Ecto neural progenitor cell (in vitro differentiated cells): ENCODE data around the gene GPX3.

Experiments
- DNase-seq: peaks from one replicate; pipeline ENCODE4 v3.0.0-alpha.2; 2018; ENCODE audit warnings: low spot score

GPX3 gene

DNA sequence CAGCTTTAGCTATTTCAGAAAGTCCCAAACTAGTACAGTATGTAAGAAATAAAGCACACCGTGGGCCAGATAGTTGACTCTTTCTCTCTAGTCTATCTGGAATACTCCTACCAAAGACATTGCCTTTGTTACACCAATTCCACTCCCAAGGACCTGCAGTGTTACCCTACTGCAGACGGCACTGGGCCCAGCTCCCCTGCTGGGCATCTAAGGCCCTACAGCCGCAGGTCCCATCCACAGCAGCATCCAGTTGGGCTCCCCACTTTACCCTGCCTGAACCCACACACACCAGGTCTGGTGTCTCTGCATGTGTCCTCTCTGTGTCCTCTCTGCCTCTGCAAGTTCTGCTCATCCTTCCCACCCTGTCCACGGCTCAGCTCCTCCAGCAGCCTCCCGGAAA lies 37.9 kb downstream of the GPX3 start:
- no peak for DNase-seq

DNA sequence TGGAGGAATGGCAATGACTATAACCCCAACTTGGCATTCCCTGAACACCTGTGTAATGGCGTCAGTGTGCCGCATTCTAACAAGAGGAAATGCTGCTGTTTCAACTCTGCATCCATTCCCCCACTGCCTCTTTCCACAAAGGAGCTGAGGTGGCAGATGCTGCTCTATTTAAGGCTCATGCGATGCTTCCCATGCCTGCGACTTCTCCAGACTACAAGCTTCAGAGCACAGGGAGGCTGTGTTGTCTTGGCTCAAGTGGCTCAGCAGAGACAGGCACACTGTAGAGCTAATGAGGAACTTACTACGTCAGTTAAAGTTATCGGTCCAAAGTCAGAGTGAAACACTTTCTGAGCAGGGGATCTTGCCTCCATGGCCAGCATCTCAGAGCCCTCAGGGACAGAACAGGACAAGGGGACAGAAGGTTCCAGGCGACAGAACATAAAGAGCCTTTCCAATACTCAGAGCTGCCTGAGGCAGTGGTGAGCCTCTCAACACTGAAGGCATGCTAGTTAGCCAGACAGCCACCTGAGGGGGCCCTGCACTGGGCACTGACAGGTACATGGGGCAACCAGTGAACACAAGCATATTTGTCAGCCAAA lies 38.6 kb downstream of the GPX3 start:
- DNase-seq, result no peak

DNA sequence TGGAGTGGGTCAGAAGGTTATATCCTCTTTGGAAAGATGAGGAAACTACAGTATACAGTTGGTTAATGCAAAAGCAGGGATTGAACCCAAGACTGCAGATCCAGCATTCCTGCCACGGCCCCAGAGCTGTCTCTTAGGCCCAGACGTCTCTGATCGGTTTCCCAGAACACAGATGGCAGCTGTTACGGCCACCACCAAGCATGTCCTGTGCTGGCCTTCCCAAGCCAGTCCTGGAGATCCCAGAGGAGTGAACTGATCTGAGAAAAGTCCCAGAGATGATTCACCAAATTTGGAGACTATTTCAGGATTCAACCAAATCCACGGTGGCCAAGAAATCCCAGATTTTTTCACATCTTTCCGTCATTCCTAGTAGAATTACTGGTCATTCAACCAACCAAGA lies 40.4 kb downstream of the GPX3 start:
- DNase-seq, result no peak

DNA sequence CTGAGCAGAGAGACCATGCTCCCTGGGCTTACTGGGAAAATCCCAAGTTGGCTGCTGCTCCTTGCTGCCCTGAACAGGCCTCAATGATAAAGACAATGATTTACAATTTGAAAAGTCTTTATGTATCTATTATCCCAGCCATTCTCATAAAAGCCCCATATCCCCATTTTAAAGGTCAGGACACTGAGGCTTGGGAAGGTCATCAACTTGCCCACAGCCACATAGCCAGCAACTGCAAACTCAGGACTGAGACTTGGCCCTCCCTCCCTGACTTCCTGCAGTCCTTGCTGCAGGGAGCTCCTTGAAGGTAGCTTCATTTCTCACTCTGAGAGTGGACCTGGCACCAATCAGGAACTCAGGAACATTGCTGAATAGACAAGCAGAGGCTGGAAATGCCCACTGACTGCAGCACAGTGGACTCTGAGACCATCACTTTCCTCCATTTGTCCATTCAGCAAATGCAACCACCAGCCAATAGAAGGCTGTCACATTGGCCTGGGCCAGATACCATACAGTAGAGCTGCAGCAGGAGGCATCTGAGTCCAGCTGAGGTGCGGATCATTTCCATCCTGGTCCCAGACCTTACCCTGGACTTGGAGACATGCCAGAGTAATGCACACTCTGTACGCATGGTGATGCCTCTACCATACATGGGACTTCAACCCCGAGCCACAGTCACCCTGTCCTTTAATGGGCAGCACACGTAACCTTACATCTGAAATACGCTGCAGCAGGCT lies 42.2 kb downstream of the GPX3 start:
- DNase-seq, result no peak

DNA sequence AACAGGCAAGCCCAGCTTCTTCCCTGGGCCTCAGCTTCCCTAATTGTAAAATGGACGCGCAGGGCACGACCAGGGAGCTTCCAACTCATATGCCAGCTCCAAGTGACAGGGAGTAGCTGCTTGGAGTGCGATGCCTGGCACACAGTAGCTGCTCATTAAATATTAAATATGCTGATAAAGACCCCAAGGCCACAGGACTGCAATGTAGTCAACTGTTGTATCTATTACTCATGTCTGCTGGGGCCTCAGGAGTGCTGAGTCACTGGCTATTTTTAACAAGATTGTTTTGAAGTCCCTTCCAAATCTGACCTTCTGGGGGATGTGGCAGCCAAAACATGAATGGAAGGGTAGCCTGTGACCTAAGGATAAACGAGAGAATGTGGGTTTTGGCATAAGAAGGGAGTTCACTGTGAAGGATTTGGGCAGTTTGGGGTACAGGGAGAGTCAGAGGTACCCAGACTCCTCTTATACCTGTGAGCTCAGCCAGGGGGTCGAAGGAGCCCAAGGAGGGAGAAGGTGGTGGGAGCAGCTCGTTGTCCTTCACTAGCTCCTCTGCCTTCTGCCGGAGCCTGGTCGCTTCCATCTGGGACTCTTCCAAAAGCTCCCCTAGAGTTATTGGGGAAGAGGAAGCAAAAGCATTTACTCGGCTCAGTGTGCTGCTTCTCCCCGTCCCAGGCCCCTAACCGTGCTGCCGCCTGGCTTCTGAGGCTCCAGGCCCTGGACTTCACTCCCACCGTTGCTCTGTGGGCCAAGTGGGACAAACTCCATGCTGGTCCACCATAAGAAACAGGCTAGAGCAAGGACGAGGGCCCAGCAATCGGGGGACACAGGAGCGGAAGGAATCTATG lies 43.0 kb downstream of the GPX3 start:
- no peak for DNase-seq

DNA sequence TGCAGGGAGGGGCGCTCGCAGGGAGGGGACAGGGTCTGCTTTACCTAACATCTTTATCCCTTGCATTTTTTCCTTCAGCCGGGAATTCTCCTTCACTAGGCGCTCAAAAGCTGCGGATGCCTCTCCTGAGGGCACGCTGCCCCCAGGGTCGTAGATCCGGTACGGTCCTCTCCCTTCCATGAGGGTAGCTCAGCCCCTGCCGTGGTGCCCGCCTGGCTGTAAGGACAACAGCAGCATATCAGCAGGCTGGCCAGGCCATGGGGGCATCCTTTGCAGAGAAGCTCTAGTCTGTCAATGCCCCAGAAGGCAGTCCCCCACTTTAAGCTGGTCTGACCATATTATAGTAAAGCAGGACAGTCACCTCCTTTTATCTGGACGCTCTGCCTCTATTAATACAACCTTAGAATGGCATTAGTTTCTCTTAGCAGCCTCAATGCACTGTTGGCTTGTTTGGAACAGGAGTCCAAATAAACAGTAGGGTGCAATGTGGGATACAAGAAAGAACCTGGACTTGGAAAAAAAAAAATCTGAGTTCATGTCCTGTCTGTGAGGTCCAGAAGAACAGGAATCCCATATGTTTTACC lies 44.6 kb downstream of the GPX3 start:
- no peak for DNase-seq

DNA sequence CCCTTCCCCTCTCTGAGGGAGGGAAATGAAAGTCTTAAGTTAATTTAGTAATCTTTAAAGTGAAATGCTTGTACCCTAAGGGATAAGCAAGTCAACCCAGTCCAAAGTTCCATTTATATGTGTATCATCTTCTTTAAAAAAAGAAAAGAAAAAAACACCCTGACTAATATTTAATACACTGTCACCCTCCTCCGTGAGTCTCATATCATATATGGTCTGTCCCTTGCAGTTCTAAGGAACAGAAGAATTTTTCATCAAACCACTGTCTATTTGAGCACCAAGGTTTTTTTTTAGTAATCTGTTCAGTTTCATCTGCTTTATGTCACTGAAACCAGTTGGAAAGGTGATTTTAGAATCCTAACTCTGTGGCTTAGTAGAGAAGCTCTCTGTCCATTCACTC lies 45.2 kb downstream of the GPX3 start:
- no peak for DNase-seq

DNA sequence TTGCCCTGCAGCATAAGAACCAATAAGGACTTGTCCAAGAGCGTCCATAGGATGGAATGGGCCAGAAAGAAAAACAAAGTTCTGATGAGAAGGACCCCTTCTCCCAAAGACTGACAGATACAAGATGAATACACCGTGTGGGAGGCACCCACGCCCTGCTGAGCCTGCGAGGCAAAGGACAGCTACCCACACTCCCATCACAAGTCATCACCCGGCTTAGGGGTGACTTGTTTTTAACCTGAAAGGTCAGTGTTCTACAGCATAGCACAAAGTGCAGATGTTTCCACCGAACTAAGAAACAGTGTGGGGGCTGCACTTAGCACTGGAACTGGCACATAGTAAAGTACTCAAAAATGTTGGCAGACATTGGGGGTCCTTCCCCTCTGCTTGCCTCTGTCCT lies 46.5 kb downstream of the GPX3 start:
- no peak for DNase-seq

DNA sequence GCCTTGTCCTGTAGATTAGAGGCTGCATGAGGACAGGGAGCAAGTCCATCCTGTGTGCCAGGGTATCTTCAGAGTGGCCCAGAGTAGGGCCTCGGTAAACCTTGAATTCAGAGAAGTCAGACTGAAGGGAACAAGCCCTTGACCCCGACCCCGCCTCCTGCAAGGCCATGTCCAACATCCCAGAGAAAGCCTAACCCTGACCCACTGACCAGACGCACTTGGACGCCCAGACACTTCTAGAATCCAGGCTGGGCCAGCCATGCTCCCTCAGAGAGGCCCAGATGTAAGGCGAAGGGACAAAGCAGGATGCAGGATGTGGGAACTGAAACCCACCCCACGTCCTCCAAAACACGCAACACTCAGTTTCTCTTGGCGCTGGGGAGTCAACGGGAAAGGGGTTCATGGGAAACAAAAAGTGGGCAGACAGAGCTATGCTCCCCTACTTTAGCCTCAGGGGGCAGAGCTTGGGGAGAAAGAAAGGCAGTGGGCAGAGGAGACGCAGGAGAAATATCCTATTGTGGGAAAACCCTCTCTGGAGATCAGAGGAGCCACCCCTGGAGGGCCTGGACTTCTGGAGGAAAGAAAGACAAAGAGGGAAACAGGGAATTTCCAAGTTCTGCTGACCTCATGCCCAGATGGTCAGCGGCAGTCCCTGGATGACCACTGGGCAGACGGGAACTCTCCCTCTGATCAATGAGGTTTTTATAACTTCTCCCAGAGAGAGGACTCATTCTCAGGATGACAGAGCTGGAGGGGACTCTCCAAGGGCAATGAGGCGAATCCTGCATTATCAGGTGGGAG lies 47.4 kb downstream of the GPX3 start:
- no peak for DNase-seq

DNA sequence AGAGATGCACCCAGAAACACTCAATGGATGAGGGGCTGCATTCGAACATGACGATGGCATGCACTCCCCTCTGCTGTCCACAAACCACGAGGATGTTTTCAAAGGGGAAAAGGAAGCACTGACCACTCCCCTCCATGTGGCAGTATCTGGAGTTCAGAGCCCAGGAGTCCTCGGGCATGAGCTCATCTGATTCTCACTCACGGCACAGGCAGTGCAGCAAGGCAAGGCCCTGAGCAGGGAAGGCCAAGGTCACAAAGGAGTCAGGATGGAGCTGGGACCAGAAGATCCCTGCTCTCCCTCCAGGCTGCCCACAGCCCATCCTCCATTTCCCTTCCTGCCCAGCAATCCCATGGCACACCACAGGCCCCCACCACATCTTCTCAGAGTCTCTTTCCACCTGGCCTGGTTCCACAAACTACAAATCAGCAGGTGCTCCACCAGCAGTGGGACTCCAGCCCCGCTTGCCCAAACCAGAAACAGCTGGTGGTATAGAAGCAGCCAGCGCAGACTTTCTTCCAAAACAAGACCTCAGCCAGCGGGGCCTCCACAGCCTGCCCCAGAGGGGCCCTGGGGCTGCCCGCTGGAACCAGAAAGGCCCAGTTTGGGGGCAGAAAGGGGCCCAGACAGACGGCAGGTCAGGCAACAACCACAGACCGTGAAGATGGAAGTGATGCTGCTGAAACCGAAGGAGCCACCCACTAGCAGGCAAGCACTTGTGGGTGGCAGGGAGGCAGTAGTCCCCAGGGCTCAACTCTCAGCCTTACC lies 48.2 kb downstream of the GPX3 start:
- no peak for DNase-seq

DNA sequence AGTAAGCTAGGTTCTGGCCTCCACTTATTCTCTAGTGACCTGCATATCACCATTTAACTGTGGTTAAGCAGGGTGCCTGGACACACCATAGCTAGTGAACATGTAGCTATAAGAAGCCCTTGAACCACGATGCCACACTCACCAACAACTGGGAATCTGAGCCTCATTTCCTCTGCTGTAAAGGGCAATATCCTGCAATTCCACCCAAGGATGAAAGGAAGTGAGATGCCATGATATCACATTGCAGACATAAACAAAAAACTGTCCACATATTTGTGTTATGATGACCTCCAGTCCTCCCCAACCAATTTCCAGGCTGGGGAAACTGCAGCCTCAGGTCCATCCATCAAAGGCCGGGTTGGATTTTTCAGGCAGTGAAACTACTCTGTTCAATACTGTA lies 50.1 kb downstream of the GPX3 start:
- no peak for DNase-seq

DNA sequence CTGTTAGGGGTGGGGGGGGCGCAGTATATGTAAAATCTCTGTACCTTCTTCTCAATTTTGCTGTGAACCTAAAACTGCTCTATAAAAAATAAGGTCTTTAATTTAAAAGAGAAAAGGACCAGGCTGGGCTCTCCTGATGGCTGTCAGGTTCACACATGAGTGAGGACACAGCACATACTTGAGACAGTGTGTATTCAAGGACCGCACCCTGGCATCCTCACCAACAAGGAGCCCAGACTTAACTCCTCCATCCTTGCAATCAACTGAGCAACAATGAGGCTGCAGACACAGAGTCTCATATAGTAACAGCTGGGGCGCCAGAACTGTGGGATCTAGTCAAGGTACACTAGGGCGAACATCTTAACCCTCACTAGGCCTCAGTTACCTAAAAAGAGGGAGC lies 50.6 kb downstream of the GPX3 start:
- no peak for DNase-seq

DNA sequence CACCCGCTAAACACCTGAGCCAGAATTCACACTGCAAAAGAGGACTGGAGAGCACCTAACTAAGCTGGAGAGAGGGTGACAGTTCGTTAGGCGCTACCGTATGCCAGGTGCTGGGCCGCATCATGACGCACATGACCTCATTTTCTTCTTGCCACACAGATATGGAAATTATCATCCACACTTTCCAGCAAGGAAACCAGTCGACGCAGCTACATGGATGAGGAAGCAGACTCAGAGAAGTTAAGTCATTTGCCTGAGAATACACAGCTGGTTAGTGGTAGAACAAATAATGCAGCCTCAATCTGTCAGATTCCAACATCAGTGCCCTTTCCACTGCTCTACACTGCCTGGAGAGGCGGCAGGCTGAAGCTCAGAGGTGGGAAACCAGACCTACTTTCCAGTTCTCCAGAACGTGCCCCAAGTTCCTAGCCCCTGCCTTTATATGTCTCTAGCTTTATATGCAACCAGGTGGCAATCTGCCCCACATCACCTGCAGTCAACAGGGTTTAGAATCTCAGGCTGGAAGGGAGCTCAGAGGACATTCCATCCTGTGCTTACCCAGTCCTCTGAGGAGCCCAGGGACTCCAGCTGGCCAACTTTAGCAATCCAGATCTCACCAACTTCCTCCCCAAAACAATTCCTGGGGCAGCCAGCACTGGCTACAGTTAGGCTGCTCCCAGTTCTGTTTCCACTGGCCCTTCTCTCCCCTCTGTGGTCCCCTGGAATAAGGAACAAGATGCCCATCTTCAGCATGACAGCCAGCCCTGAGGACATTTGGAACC lies 51.6 kb downstream of the GPX3 start:
- DNase-seq, result no peak

DNA sequence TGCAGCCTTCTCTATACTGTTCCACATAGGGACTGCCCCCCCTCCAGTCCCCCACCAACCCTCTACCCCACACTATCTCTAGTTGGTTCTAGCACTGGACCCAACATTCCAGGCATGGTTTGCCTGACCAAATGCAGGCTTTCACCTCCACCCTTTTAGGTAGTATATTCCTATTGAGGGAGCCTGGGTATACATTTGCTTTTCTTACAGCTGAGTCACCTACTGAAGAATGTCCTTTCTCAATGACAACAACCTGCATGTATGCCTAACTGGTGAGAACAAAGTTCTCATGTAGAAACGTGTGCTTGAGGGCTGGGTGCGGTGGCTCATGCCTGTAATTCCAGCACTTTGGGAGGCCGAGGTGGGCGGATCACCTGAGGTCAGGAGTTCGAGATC lies 52.2 kb downstream of the GPX3 start:
- no peak for DNase-seq

DNA sequence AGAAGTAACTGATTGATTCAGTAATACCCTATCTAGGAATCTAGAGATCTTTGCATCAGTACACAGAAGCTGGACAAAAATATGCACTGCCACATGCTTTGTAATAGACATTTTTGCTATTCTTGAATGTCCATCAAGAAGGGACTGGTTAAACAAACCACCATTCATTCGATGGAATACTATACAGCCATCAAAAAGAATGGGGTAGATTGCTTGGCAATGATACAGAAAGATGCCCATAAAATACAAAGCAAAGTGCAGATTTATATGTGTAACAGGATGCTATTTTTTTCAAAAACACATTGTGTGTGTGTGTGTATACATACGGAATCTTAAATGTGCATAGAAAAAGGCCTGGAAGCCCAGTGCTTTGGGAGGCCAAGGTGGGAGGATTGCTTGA lies 52.9 kb downstream of the GPX3 start:
- no peak for DNase-seq

DNA sequence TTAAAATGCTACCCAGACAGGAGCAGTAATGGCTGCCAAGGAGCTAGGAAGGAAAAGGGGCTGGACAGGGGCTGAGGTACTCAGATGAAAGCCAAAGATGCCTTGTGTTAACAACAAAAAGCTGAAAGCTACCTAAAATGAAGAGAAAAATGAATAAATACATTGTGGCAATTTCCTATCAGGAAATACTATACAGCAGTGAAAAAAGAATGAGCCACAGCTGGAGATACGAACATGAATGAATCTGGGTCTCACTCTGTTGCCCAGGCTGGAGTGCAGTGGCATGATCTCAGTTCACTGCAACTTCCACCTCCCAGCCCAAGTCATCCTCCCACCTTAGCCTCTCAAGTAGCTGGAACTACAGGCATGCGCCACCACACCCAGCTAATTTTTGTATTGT lies 54.2 kb downstream of the GPX3 start:
- DNase-seq, result no peak

DNA sequence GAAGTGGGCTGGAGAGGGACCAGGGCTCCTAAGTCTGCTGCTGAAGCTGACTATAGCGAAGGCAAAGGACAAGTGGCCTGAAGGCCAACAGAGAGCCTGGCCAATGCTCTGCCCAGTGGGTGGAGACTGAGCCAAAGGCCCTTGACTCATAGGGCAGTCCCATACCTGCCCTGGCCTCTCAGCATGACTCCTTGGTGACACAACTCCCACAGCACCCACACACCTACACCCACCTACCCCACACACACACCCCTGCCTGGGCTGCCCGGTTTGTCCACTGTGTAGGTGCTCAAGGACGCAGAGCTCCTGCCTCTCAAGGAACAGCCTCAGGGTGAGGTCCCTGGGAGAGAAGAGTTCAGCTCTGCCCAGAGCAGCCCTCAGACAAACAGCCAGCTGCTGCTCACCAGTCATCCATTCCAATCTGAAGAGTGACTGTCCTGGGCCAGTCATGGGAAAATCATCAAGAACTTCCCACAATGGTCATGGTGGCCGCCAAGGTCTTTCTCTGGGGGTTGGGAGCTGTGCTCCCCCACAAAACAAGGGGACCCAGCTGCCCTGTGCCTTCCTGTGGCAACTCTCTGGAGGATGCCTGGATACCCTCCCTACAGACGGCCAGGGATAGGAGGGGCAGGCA lies 55.4 kb downstream of the GPX3 start:
- no peak for DNase-seq

DNA sequence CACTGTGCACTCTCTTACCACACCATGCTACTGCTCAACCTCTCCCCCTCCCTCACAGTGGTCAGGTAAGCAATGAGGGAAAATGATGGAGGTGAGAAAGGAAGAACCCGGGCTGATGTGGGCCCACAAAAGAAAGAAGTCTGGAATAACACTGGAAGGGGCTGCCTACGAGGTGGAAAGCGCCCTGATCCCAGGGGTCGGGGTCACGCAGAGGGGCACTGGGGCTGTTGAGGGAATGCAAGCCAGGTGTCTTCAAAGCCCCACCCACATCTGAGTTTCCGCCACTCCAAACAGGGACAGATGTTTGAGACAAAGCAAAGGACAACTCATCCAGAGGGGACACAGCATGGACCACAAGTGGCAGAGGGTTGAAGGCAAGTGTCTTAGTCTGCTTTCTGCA lies 56.2 kb downstream of the GPX3 start:
- DNase-seq, result no peak

DNA sequence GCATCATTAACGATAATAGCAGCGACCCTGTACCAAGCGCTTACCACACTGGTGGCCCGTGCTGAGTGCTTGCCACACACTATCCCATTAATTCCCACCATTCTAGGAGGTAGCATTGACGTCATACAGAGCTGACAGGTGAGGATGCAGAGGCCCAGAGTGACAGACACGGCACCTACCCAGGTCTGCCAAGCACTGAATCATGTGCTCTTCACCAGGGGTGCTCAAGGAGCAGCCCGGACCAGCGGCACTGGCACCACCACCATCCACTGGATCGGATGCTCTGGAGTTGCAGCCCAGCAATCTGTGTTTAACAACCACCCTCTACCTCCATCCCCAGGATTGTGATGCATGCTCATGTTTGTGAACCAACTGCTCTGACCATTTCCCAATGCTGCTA lies 57.0 kb downstream of the GPX3 start:
- DNase-seq, result no peak

DNA sequence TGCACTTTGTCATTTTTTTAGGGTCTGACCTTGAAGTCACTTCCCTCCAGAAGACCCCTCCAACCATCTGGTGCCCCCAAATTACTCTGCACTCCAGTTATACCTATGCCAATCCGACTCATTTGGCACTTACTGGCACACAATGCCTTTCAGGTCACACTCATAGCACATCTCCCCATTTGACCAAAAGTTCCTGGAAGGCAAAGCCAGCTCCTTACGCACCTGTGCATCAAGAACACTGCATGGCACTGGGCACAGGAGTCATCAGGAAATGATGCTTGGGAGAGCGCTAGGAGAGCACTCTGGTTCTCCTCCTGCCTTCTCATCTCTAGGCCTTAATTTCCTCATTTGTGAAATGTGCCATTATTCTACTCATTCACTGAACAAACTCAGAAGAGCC lies 57.6 kb downstream of the GPX3 start:
- DNase-seq, result no peak
